HS-5 (cell line): ENCODE measurements around the gene FNDC5.

Experiments used
- DNase-seq: peaks from one replicate; pipeline ENCODE4 v3.0.0-alpha.2; 2012; ENCODE audit warnings: low read depth

Gene FNDC5

GRCh38 chr1:32813941-32814739 is 56.6 kb downstream of the FNDC5 start:
- DNase-seq: no peak
